Effector memory CD8-positive, alpha-beta T cell (primary cell): ENCODE measurements around the gene BCAM.
"Not testable (repeated sequence)": the region's sequence is repeated elsewhere in the genome, so short reads cannot be mapped to it uniquely, and the experiment has no call there.

Source experiments
- ATAC-seq: fragments of 150-1000 bp; cut with Tn5 transposase; replicated peaks from 2 replicates; pipeline ENCODE4 v1.10.0; 2021; ENCODE audit warnings: mild to moderate bottlenecking, moderate library complexity
- DNase-seq, 3 experiments: peaks; one replicate each; pipeline ENCODE4 v3.0.0; 2021
- H3K27ac Mint-ChIP-seq, 2 donors: one replicate each; pipeline ENCODE4 v1.8.0; 2022; ENCODE audit warnings: mild to moderate bottlenecking in 2 of 2, mixed read lengths in 2 of 2, moderate library complexity in 2 of 2
- H3K27me3 Mint-ChIP-seq, 2 donors: one replicate each; pipeline ENCODE4 v1.8.0; 2022; ENCODE audit warnings: mixed read lengths in 2 of 2
- H3K36me3 Mint-ChIP-seq: one replicate; pipeline ENCODE4 v1.8.0; 2022; ENCODE audit warnings: mild to moderate bottlenecking, moderate library complexity, mixed read lengths; ENCODE audit not compliant: insufficient read depth
- H3K4me1 Mint-ChIP-seq, 2 donors: one replicate each; pipeline ENCODE4 v1.8.0; 2022; ENCODE audit warnings: low read depth in 2 of 2, mixed read lengths in 2 of 2
- H3K4me3 Mint-ChIP-seq, 2 donors: one replicate each; pipeline ENCODE4 v1.8.0; 2022; ENCODE audit warnings: mild to moderate bottlenecking in 2 of 2, mixed read lengths in 2 of 2, moderate library complexity in 2 of 2
- H3K9me3 Mint-ChIP-seq, 2 donors: one replicate each; pipeline ENCODE4 v1.8.0; 2022; ENCODE audit warnings: mixed read lengths in 2 of 2

Gene BCAM

DNA sequence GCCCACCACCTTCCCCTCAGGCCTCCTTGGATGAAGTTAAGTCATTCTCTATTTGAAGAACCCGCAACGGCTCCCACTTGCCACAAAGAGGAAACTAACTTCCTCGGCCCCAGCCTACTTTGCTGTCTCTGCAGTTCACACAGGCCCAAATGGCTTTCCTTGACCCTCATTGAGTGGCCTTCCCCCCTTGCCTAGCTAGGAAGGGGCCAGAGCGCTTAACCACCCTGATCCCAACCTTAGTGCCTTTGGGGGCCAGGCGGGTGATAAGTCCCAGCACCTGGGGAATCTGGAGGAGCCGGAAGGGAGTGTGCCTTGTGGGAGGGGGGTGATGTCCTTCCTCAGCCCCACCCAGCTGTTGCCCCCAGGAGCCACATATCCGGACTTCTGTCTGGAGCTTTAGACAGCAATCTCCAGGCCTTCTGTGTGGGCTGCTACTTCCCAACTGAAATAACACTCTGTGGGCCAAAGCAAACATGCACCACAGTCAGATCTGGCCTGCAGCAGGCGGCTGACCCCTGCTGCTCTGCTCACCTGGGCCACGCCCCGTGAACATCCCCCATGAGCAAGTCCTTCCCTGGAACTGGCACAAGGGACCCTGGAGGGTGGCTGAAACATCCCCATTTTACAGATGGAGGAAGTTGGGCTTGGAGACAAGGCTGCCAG is 47.6 kb downstream of the BCAM start:
- DNase-seq: no peak
- no peak for ATAC-seq
- Mint-ChIP-seq H3K4me1 (no peaks in the 10 kb centered on the region), H3K4me3 (no peak overlapping the region), H3K27me3 (peaks cover 12 to 18% of the 10 kb centered on the region in 2 donors), H3K27ac (no peak overlapping the region), H3K36me3 (no peaks in the 10 kb centered on the region), H3K9me3 (no peaks in the 10 kb centered on the region)

GRCh38 chr19:44857837-44858236 is 48.9 kb downstream of the BCAM start:
- no peaks in the 10 kb centered on the region for H3K9me3 Mint-ChIP-seq
- H3K36me3 Mint-ChIP-seq: peaks cover 3% of the 10 kb centered on the region
- no peak overlapping the region for H3K4me3 Mint-ChIP-seq
- H3K4me1 Mint-ChIP-seq: no peaks in the 10 kb centered on the region
- ATAC-seq (no peak), DNase-seq (no peak)
- H3K27ac Mint-ChIP-seq: no peak overlapping the region
- peaks cover 0 to 15% of the 10 kb centered on the region in 2 donors for H3K27me3 Mint-ChIP-seq

- not testable (repeated sequence) for H3K4me1 Mint-ChIP-seq, ATAC-seq, H3K36me3 Mint-ChIP-seq, H3K27ac Mint-ChIP-seq, H3K9me3 Mint-ChIP-seq, DNase-seq, H3K4me3 Mint-ChIP-seq
- peaks cover 10 to 14% of the 10 kb centered on the region in 2 donors for H3K27me3 Mint-ChIP-seq
Observed at GRCh38 chr19:44861576-44861975, 52.7 kb downstream of the BCAM start.

- Mint-ChIP-seq H3K4me3 (no peak overlapping the region), H3K9me3 (no peaks in the 10 kb centered on the region), H3K36me3 (peaks cover 10% of the 10 kb centered on the region), H3K4me1 (no peaks in the 10 kb centered on the region), H3K27me3 (peaks cover 11 to 12% of the 10 kb centered on the region in 2 donors), H3K27ac (no peak overlapping the region)
- ATAC-seq (no peak), DNase-seq (no peak)
Observed at GRCh38 chr19:44863990-44864389, 55.1 kb downstream of the BCAM start.

DNA sequence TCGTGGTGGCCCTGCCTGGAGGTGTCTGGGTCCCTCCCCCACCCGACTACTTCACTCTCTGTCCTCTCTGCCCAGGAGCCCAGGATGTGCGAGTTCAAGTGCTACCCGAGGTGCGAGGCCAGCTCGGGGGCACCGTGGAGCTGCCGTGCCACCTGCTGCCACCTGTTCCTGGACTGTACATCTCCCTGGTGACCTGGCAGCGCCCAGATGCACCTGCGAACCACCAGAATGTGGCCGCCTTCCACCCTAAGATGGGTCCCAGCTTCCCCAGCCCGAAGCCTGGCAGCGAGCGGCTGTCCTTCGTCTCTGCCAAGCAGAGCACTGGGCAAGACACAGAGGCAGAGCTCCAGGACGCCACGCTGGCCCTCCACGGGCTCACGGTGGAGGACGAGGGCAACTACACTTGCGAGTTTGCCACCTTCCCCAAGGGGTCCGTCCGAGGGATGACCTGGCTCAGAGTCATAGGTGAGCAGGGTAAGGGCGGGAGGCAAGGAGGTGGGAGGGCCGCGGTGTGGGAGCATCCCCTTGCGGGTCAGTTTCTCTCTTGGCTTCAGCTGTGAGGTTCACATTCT is 56.4 kb downstream of the BCAM start:
- Mint-ChIP-seq H3K9me3 (no peaks in the 10 kb centered on the region), H3K27me3 (peaks cover 8 to 12% of the 10 kb centered on the region in 2 donors), H3K4me1 (no peaks in the 10 kb centered on the region), H3K27ac (no peak overlapping the region), H3K4me3 (no peak overlapping the region), H3K36me3 (peaks cover 10% of the 10 kb centered on the region)
- ATAC-seq (no peak), DNase-seq (no peak)

DNA sequence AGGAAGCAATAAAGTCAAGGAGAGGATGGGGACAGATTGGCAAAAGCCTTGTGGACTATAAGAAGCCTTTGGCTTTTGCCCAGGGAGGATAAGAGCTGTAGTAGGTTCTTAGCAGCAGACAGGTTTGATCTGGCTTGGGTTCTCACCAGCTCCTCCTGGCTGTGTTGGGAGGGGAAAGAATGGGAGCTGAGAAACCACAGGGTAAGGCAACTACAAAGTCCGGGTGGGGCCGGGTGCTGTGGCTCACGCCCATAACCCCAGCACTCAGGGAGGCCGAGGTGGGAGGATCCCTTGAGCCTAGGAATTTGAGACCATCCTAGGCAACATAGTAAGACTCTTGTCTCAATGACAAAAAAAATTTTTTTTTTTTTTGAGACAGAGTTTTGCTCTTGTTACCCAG is 57.8 kb downstream of the BCAM start:
- Mint-ChIP-seq H3K4me3 (no peak overlapping the region), H3K27ac (peak overlapping the region in 1 of 2 donors; percentile 6)

GRCh38 chr19:44867578-44867977 is 58.7 kb downstream of the BCAM start:
- H3K36me3 Mint-ChIP-seq: peaks cover 10% of the 10 kb centered on the region
- no peaks in the 10 kb centered on the region for H3K9me3 Mint-ChIP-seq
- H3K4me3 Mint-ChIP-seq: no peak overlapping the region
- ATAC-seq (no peak), DNase-seq (no peak)
- no peak overlapping the region for H3K27ac Mint-ChIP-seq
- H3K4me1 Mint-ChIP-seq: no peaks in the 10 kb centered on the region
- H3K27me3 Mint-ChIP-seq: peaks cover 8 to 17% of the 10 kb centered on the region in 2 donors

More for the DNA sequence above, 57.8 kb downstream of the BCAM start:
- Mint-ChIP-seq H3K9me3 (no peaks in the 10 kb centered on the region), H3K27me3 (peaks cover 8 to 12% of the 10 kb centered on the region in 2 donors), H3K36me3 (peaks cover 10% of the 10 kb centered on the region), H3K4me1 (no peaks in the 10 kb centered on the region)
- ATAC-seq (no peak), DNase-seq (no peak)

GRCh38 chr19:44869733-44870470 is 61.0 kb downstream of the BCAM start:
- H3K36me3 Mint-ChIP-seq: peaks cover 10% of the 10 kb centered on the region
- ATAC-seq: no peak

More at GRCh38 chr19:44869733-44870470, 61.0 kb downstream of the BCAM start:
- no peak for DNase-seq
- no peaks in the 10 kb centered on the region for H3K9me3 Mint-ChIP-seq
- H3K4me3 Mint-ChIP-seq: no peak overlapping the region
- H3K4me1 Mint-ChIP-seq: no peaks in the 10 kb centered on the region
- H3K27ac Mint-ChIP-seq: no peak overlapping the region
- peaks cover 16 to 32% of the 10 kb centered on the region in 2 donors for H3K27me3 Mint-ChIP-seq
